ENCODE data around the gene GOLPH3L. TPM values are rescaled to one million over a fixed set of nuclear protein-coding genes. Genes with fewer than 3 reads are reported as not detected.

The GOLPH3L gene
- total and polyA plus RNA-seq, 4 donors = 6.0 to 11.3 (median 7.5) TPM

- no peak overlapping the region for H3K9ac ChIP-seq (ENCODE audit: low read depth in 1 of 2, low read length in 2 of 2)
- TF ChIP-seq MAX (IDR thresholded peaks at IDR 0.05) = no peak
- no peak for TF ChIP-seq FOXA1 (IDR thresholded peaks at IDR 0.05)
- TF ChIP-seq ZBTB33 (IDR thresholded peaks at IDR 0.05) = no peak
- TF ChIP-seq RAD21 (IDR thresholded peaks at IDR 0.05) = no peak
- TF ChIP-seq TAF1 (conservative IDR thresholded peaks at IDR 0.05) = no peak
- peaks cover 0 to 14% (median 7%) of the 10 kb centered on the region in 4 donors for H3K36me3 ChIP-seq (ENCODE audit: control insufficient read depth in 4 of 4, insufficient read depth in 3 of 4, low read depth in 1 of 4, low read length in 3 of 4)
- no peak overlapping the region for H3K27ac ChIP-seq (ENCODE audit: low read depth in 1 of 2, low read length in 2 of 2)
- 98% methylated on average over 5 of the region's 5 CpGs for WGBS
- H3K27me3 ChIP-seq (ENCODE audit: control insufficient read depth in 4 of 4, insufficient read depth in 4 of 4, low read length in 3 of 4) = no peaks in the 10 kb centered on the region
- H3K4me1 ChIP-seq (ENCODE audit: control insufficient read depth in 4 of 4, insufficient read depth in 4 of 4, low read length in 3 of 4) = peaks cover 0 to 1% (median 0%) of the 10 kb centered on the region in 4 donors
- H3K4me3 ChIP-seq (ENCODE audit: low read depth in 1 of 3, low read length in 3 of 3) = no peak overlapping the region
- no peak for DNase-seq (ENCODE audit: low spot score)
- no peaks in the 10 kb centered on the region for H3K9me3 ChIP-seq (ENCODE audit: control insufficient read depth in 4 of 4, low read length in 3 of 4)
Measured at GRCh38 chr1:150661156-150661555, 35.8 kb downstream of the GOLPH3L start.

GRCh38 chr1:150660584-150660983 lies 36.4 kb downstream of the GOLPH3L start:
- peaks cover 0 to 14% (median 7%) of the 10 kb centered on the region in 4 donors for H3K36me3 ChIP-seq (ENCODE audit: control insufficient read depth in 4 of 4, insufficient read depth in 3 of 4, low read depth in 1 of 4, low read length in 3 of 4)
- H3K4me1 ChIP-seq (ENCODE audit: control insufficient read depth in 4 of 4, insufficient read depth in 4 of 4, low read length in 3 of 4) = peaks cover 0 to 1% (median 0%) of the 10 kb centered on the region in 4 donors
- no peak overlapping the region for H3K27ac ChIP-seq (ENCODE audit: low read depth in 1 of 2, low read length in 2 of 2)
- H3K4me3 ChIP-seq (ENCODE audit: low read depth in 1 of 3, low read length in 3 of 3) = no peak overlapping the region
- no peak for DNase-seq (ENCODE audit: low spot score)
- no peaks in the 10 kb centered on the region for H3K27me3 ChIP-seq (ENCODE audit: control insufficient read depth in 4 of 4, insufficient read depth in 4 of 4, low read length in 3 of 4)
- no peak overlapping the region for H3K9ac ChIP-seq (ENCODE audit: low read depth in 1 of 2, low read length in 2 of 2)
- 97% methylated on average over 4 of the region's 4 CpGs for WGBS
- TF ChIP-seq MAX (IDR thresholded peaks at IDR 0.05) (no peak), FOXA2 (IDR thresholded peaks at IDR 0.05) (no peak), FOXA1 (IDR thresholded peaks at IDR 0.05) (no peak), REST (IDR thresholded peaks at IDR 0.05) (no peak), RAD21 (IDR thresholded peaks at IDR 0.05) (no peak), JUND (IDR thresholded peaks at IDR 0.05) (no peak), GABPA (IDR thresholded peaks at IDR 0.05 in 1 of 2, conservative IDR thresholded peaks at IDR 0.05 in 1 of 2) (no peak), RXRA (IDR thresholded peaks at IDR 0.05) (no peak), HNF4A (conservative IDR thresholded peaks at IDR 0.05) (no peak), ATF3 (IDR thresholded peaks at IDR 0.05) (no peak), HNF4G (IDR thresholded peaks at IDR 0.05) (no peak), EGR1 (IDR thresholded peaks at IDR 0.05; ENCODE audit: low read depth in 2 of 2) (no peak), YY1 (IDR thresholded peaks at IDR 0.05) (no peak), CTCF (IDR thresholded peaks at IDR 0.05; ENCODE audit: low read depth, low read length, missing input control) (no peak), NR2F2 (IDR thresholded peaks at IDR 0.05) (no peak), TAF1 (conservative IDR thresholded peaks at IDR 0.05) (no peak), SP1 (IDR thresholded peaks at IDR 0.05) (no peak)
- H3K9me3 ChIP-seq (ENCODE audit: control insufficient read depth in 4 of 4, low read length in 3 of 4) = no peaks in the 10 kb centered on the region
